Naive B cell (primary cell): ENCODE measurements around the gene SERPINA12. TPM values are rescaled to one million over a fixed set of nuclear protein-coding genes. Genes with fewer than 3 reads are reported as not detected.
"Not testable (repeated sequence)": the region's sequence is repeated elsewhere in the genome, so short reads cannot be mapped to it uniquely, and the experiment has no call there.

Experiments used
- ATAC-seq, 2 donors: fragments of 150-1000 bp; cut with Tn5 transposase; 2 replicates each; pipeline ENCODE4 v1.10.0; 2021; ENCODE audit warnings: low read depth in 2 of 2, mild to moderate bottlenecking in 2 of 2, moderate library complexity in 2 of 2
- DNase-seq: peaks from one replicate; pipeline ENCODE4 v3.0.0; 2022
- H3K27ac Mint-ChIP-seq, 6 donors: one replicate each; pipeline ENCODE4 v1.8.0; 2020 to 2022; ENCODE audit warnings: mild to moderate bottlenecking in 6 of 6, mixed read lengths in 6 of 6, moderate library complexity in 5 of 6, inconsistent platforms in 2 of 6
- H3K27me3 Mint-ChIP-seq, 3 donors: one replicate each; pipeline ENCODE4 v1.8.0; 2021 to 2022; ENCODE audit warnings: mixed read lengths in 3 of 3, mild to moderate bottlenecking in 1 of 3
- H3K36me3 Mint-ChIP-seq, 2 donors: one replicate each; pipeline ENCODE4 v1.8.0; 2020 to 2022; ENCODE audit warnings: mixed read lengths in 2 of 2, inconsistent platforms in 1 of 2, mild to moderate bottlenecking in 1 of 2
- H3K4me1 Mint-ChIP-seq, 3 donors: one replicate each; pipeline ENCODE4 v1.8.0; 2020 to 2022; ENCODE audit warnings: mixed read lengths in 3 of 3, inconsistent platforms in 1 of 3, mild to moderate bottlenecking in 1 of 3, moderate library complexity in 1 of 3
- H3K4me3 Mint-ChIP-seq, 8 donors: one replicate each; pipeline ENCODE4 v1.8.0; 2020 to 2022; ENCODE audit warnings: mild to moderate bottlenecking in 8 of 8, mixed read lengths in 8 of 8, moderate library complexity in 8 of 8, inconsistent platforms in 2 of 8
- H3K9me3 Mint-ChIP-seq, 7 donors: one replicate each; pipeline ENCODE4 v1.8.0; 2020 to 2022; ENCODE audit warnings: mixed read lengths in 7 of 7, mild to moderate bottlenecking in 5 of 7, inconsistent platforms in 2 of 7, moderate library complexity in 1 of 7
- polyA plus RNA-seq, 6 donors: library from polyadenylated mRNA; unstranded; fragments of 300-500 nt; fragmentation: Illumina TruSeq; gene quantifications; one replicate each; pipeline ENCODE4 v1.2.3, GENCODE V29; 2021; ENCODE audit warnings: low read depth in 6 of 6

The SERPINA12 gene
- polyA plus RNA-seq, 6 donors from 2014 or later: not detected

DNA sequence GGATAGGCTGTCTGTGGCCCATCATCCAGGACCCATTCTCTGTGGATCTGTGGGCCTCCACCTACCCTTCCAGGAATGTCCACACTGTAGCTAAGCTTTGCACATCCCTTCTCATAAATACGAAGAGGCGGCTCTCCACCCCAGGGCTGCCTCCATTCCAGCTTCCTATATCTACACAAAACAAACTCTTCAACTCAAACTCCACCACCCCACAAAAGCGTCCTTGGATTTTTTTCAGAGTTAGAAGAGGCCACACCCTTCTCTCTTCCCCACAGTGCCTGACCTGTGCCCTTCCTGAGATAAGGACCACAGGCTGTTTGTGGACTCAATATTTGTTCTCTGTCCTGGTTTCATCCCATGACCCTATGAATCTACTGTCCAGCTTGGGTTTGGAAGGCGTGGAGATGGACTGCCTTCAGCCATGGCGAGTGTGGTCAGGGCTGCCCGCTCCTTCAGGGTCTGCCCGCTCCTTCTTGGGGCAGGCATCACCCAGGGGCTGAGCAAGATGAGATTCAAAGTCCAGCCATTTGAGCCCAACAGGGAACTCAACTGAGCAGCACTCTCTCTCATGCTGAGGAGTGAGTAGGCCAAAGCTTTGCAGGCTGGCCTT, 13.0 kb upstream of the SERPINA12 start:
- Mint-ChIP-seq H3K9me3 (peaks cover 0 to 16% (median 8%) of the 10 kb centered on the region in 7 donors), H3K36me3 (peaks cover 0 to 13% of the 10 kb centered on the region in 2 donors), H3K27ac (peak overlapping the region in 2 of 6 donors; percentile 39 to 59), H3K4me1 (peaks cover 0 to 5% (median 0%) of the 10 kb centered on the region in 3 donors), H3K27me3 (peaks cover 19 to 33% (median 27%) of the 10 kb centered on the region in 3 donors), H3K4me3 (no peak overlapping the region)
- ATAC-seq (no peak), DNase-seq (no peak)

DNA sequence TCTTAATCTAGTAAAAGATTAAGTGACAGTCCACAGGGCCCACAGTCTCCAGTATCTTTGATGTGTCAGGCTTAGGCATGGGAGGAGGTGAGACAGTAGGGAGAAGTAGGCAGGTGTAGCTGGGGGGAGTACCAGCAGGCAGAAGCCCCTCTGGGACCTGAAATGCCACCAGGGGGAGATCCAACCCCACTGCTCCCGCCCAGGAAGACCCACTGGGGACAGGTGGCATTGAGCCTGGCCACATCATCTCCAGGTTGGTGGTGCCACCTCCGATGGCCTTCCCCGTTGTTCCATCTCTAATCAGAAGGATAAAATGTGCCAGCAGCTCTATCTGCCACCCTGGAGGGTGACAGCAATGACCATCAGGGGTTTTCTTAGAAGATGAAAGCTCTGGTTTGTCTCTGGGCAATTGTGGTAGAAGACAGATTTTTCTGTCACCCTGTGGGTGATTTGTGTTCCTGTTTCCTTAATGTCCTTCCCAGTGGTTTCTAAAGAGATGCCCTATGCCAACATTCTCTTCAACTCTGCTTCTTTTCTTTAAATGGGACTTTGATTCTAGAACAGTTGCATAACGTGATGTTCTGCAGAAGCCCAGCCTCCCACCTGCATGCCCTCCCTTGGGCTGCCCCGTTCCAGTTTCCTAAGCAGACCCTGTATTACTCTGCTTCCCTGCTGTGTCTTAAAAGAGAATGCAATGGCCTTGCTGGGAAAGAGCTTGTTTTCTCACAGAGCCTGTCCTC, 12.3 kb upstream of the SERPINA12 start:
- Mint-ChIP-seq H3K9me3 (peaks cover 0 to 16% (median 8%) of the 10 kb centered on the region in 7 donors), H3K36me3 (peaks cover 0 to 13% of the 10 kb centered on the region in 2 donors)

DNA sequence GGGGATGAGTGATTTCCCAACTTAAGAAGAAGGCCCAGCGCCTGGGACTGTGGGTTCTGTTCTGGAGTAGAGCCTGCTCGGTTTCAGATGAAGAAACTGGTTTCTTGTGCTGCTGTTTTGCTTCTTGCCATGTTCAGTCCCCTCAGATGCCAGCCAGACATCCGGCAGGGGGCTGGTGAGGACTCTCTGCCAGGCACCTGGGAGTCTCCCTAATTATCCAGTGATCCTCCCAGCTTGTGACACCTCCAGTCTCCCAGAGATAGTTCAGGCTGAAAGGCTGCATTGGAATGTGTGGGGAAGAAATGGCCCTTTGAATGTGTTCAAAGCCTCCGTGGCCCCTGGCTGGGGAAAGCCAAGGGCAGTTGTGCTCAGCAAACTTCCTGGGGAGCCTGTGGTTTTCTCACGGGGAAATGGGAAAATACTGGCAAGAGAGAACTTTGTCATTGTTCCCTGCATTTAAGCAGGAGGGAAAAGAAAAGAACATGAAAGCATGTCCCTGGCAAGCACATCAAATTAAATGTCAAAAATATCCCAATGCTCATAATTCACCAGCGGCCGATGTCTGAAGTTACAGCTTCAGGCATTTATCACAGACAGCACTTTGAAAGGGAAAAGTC, 8.5 kb upstream of the SERPINA12 start:
- H3K27me3 Mint-ChIP-seq: peaks cover 5 to 16% (median 8%) of the 10 kb centered on the region in 3 donors
- H3K4me3 Mint-ChIP-seq: no peak overlapping the region
- no peak overlapping the region for H3K27ac Mint-ChIP-seq
- ATAC-seq (no peak), DNase-seq (no peak)
- peaks cover 0 to 13% of the 10 kb centered on the region in 2 donors for H3K36me3 Mint-ChIP-seq
- H3K9me3 Mint-ChIP-seq: peaks cover 0 to 16% (median 5%) of the 10 kb centered on the region in 7 donors
- peaks cover 0 to 5% (median 0%) of the 10 kb centered on the region in 3 donors for H3K4me1 Mint-ChIP-seq

More for the DNA sequence above, 12.3 kb upstream of the SERPINA12 start:
- DNase-seq: no peak
- no peak for ATAC-seq
- Mint-ChIP-seq H3K4me3 (peak overlapping the region in 1 of 8 donors; percentile 41), H3K27ac (no peak overlapping the region), H3K27me3 (peaks cover 19 to 33% (median 23%) of the 10 kb centered on the region in 3 donors), H3K4me1 (peaks cover 0 to 5% (median 0%) of the 10 kb centered on the region in 3 donors)

DNA sequence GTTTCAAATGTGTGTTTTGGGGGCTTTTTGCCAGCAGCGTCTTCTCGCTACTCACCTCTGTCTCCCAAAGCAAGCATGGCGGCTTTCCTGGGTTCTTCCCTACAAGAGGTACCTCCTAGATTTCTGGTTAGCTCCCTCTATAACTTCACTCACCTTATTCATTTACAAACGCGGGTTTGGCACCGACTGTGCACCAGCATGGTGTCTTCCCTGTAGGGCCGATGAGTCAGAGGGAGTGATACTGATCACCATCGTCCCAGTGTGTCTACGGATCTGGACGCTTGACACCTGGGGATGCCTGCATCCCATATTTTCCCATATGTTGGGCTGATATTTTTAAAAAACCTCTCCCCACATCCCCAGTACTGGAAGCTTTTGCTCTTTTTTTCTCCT, 8.0 kb upstream of the SERPINA12 start:
- ATAC-seq (no peak), DNase-seq (no peak)
- peaks cover 3 to 13% (median 6%) of the 10 kb centered on the region in 3 donors for H3K27me3 Mint-ChIP-seq
- H3K4me3 Mint-ChIP-seq: no peak overlapping the region
- no peak overlapping the region for H3K27ac Mint-ChIP-seq
- peaks cover 0 to 13% of the 10 kb centered on the region in 2 donors for H3K36me3 Mint-ChIP-seq
- peaks cover 0 to 16% (median 5%) of the 10 kb centered on the region in 7 donors for H3K9me3 Mint-ChIP-seq
- H3K4me1 Mint-ChIP-seq: peaks cover 0 to 5% (median 0%) of the 10 kb centered on the region in 3 donors

DNA sequence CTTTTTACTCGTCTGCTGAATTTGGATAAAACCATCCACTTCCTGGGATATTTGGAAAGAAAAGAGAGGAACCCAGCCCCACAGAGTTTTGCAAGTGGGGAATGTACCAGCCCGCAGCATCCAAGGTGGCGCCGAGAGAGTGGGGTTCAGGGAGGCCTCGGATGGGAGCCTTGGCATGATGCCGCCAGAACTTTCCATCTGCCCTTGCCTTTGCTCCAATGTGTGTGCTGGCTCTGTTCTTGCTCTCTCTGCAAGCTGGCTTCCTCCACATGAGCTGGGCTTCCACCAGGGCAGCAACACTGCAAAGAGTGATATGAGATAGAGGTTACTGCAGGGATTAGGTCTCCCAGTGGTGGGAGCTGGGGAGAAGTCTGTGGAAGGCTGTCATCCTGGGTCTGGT, 6.6 kb upstream of the SERPINA12 start:
- Mint-ChIP-seq H3K4me1 (peaks cover 0 to 5% (median 0%) of the 10 kb centered on the region in 3 donors), H3K4me3 (no peak overlapping the region), H3K9me3 (peaks cover 0 to 16% (median 5%) of the 10 kb centered on the region in 7 donors), H3K36me3 (peaks cover 0 to 13% of the 10 kb centered on the region in 2 donors), H3K27me3 (peaks cover 0 to 7% (median 3%) of the 10 kb centered on the region in 3 donors), H3K27ac (no peak overlapping the region)
- DNase-seq (no peak), ATAC-seq (no peak)

DNA sequence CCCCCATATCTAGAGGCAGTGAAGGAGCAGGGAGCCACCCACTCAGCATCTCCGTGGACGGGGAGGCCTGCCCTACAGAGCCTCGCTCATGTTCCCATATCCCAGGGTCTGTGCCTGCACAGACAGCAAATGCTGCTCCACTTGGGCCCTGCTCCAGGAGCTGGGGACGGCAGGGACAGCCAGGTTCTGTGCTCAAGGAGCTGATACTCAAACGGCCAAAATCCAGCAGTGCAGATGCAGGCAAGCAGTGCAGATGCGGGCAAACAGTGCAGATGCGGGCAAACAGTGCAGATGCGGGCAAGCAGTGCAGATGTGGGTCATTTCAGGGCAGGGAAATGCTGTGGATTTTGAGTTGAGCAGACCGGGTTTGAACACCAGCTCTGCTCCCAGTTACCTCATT, 6.2 kb upstream of the SERPINA12 start:
- peaks cover 0 to 5% (median 0%) of the 10 kb centered on the region in 3 donors for H3K4me1 Mint-ChIP-seq
- peaks cover 0 to 16% (median 5%) of the 10 kb centered on the region in 7 donors for H3K9me3 Mint-ChIP-seq
- ATAC-seq: no peak
- no peak overlapping the region for H3K4me3 Mint-ChIP-seq
- no peak overlapping the region for H3K27ac Mint-ChIP-seq
- peaks cover 0 to 7% (median 3%) of the 10 kb centered on the region in 3 donors for H3K27me3 Mint-ChIP-seq
- H3K36me3 Mint-ChIP-seq: peaks cover 0 to 13% of the 10 kb centered on the region in 2 donors
- DNase-seq: no peak

DNA sequence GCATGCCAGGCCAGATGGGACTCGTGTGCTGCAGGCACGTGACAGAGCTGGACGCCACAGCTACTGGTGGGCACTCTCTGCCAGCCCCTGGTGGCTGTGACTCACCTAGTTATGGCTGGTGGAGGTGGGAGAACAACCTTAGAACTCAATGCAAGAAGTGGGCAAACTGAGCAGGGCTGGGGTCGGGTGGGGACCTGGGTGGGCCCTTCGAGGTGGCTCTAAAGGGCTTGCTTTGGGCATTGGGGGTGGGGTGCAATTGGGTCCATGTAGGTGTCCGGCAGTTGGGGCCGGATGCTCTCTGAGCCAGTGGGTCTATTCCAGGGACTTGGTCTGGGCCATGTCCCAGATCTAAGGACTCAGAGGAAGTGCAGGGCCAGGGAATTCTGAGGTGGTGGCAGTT, 5.1 kb upstream of the SERPINA12 start:
- ATAC-seq (no peak), DNase-seq (no peak)
- Mint-ChIP-seq H3K4me3 (no peak overlapping the region), H3K36me3 (peaks cover 0 to 9% of the 10 kb centered on the region in 2 donors), H3K27ac (no peak overlapping the region), H3K9me3 (peaks cover 0 to 8% (median 2%) of the 10 kb centered on the region in 7 donors), H3K27me3 (peaks cover 0 to 7% (median 0%) of the 10 kb centered on the region in 3 donors), H3K4me1 (peaks cover 0 to 5% (median 0%) of the 10 kb centered on the region in 3 donors)

DNA sequence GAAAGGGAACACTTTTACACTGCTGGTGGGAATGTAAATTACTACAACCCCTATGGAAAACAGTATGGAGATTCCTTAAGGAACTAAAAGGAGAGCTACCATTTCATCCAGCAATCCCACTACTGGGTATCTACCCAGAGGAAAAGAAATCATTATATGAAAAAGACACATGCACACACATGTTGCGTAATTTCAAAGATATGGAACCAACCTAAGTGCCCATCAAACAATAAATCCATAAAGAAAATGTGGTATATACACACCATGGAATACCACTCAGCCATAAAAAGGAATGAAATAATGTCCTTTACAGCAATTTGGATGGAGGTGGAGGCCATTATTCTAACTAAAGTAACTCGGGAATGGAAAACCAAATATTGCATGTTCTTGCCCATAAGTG, 1.2 kb upstream of the SERPINA12 start:
- not testable (repeated sequence) for H3K4me1 Mint-ChIP-seq, H3K4me3 Mint-ChIP-seq
- peaks cover 6 to 15% (median 9%) of the 10 kb centered on the region in 3 donors for H3K27me3 Mint-ChIP-seq

DNA sequence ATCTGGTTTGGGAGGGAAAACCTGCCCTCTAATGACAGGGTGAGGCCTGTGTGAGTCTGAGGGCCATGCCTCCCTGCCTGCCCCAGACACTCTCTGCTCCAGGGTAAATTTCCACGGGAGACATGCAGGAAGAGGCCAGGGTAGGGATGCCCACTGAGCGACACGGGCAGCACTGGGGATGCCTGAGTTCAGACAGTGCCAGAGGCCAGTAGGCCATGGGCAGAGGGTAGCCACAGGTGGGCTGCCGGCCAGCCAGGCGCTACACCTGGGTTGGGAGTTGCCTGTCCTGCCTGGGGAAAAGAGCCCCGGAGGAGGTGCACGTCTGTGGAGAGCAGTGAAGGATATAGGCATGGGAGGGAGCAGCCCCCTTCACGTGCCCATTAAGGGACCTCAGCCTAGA, 3.6 kb downstream of the SERPINA12 start:
- H3K27me3 Mint-ChIP-seq: peaks cover 12 to 14% (median 13%) of the 10 kb centered on the region in 3 donors
- H3K4me3 Mint-ChIP-seq: no peak overlapping the region
- no peaks in the 10 kb centered on the region for H3K9me3 Mint-ChIP-seq
- no peak overlapping the region for H3K27ac Mint-ChIP-seq
- DNase-seq (no peak), ATAC-seq (no peak)
- H3K4me1 Mint-ChIP-seq: no peaks in the 10 kb centered on the region
- H3K36me3 Mint-ChIP-seq: no peaks in the 10 kb centered on the region

More for the DNA sequence above, 1.2 kb upstream of the SERPINA12 start:
- H3K9me3 Mint-ChIP-seq, H3K36me3 Mint-ChIP-seq, DNase-seq, ATAC-seq, H3K27ac Mint-ChIP-seq: not testable (repeated sequence)

DNA sequence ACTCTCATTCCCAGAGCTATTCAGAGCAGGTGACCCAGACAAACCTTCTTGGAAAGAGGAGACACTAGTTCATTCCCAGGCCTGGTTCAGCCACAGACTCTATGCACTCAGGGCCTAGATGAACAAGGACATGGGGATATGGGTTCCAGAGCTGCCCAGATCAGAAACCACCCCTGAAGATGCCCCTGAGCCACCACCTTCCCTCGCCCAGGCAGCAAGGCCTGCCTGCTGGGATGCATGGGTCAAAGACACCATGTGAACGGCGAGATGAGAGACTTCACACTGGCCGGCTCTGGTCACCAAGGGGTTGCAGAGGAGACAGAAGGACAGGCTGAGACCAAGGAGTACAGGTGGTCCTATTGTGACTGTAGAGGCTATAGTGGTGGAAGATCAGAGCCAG, 4.1 kb downstream of the SERPINA12 start:
- ATAC-seq: no peak
- Mint-ChIP-seq H3K27me3 (peaks cover 12 to 17% (median 13%) of the 10 kb centered on the region in 3 donors), H3K36me3 (no peaks in the 10 kb centered on the region), H3K27ac (no peak overlapping the region), H3K4me1 (no peaks in the 10 kb centered on the region), H3K4me3 (no peak overlapping the region), H3K9me3 (no peaks in the 10 kb centered on the region)
- DNase-seq: no peak

DNA sequence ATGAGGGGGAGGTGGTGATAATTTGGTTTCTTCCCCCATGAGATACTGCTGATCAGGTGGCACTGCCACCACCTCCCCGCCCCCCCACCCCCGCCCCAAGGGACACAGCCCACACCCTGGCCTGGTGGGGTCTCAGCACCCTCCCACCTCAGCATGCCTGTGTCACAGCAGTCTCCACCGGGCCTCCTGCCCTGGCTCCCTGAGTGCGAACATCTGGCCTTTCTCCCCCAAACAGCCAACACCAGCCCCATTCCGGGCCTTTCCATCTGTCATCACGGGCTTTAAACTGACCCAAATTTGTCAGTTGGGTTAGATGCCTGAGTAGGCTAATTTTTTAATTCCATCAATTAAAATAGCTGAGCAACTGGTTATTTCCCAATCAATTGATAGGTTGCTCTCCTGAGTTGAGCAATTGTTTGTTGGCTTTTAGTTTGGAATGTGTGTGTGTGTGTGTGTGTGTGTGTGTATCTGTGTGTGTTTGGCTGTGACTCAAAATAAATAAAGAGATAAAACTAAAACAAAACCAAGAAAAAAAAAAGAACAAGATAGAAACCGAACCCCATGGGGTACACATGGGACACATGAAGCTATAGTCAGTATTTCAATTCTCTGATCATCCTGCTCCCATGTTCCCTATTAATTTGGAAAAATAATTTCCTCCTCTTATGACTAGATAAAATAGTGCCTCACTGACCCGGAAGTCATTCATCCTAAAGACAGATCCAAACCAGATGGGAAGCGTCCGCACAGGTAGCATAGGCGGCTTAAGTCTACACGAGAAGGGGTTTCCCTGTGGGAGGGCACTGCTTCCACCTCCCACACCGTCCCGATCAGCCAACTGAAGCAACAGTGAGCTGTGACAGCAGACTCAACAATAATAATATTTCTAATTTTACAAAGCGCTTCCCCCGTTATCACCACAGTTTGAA, 7.4 kb downstream of the SERPINA12 start:
- Mint-ChIP-seq H3K36me3 (no peaks in the 10 kb centered on the region), H3K4me3 (no peak overlapping the region), H3K4me1 (no peaks in the 10 kb centered on the region), H3K27me3 (peaks cover 13 to 19% (median 17%) of the 10 kb centered on the region in 3 donors), H3K27ac (peak overlapping the region in 2 of 6 donors; percentile 40 to 76), H3K9me3 (peaks cover 0 to 4% (median 0%) of the 10 kb centered on the region in 7 donors)
- ATAC-seq (no peak), DNase-seq (no peak)

DNA sequence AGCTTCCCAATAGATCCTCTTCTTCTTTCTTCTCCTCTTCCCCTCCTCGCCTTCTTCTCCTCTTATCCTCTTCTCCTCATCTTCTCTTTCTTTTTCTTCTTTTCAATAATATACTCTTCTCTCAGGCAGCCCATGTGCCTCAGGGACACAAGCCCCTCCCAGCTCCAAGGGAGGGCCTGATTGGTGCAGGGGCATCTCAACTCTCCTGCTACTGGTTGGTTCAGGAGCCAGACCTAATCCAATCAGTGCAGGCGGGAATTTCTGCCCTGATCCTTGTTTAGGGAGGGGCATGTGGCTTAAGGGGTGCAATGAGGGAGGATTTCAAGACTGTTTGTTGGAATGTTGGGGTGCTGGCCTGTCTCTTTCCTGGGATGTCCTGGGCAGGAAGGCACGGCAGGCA, 9.0 kb downstream of the SERPINA12 start:
- H3K27ac Mint-ChIP-seq: no peak overlapping the region
- peaks cover 4 to 9% (median 8%) of the 10 kb centered on the region in 3 donors for H3K27me3 Mint-ChIP-seq
- H3K4me3 Mint-ChIP-seq: no peak overlapping the region
- H3K4me1 Mint-ChIP-seq: no peaks in the 10 kb centered on the region
- no peak for ATAC-seq
- peaks cover 0 to 4% (median 0%) of the 10 kb centered on the region in 7 donors for H3K9me3 Mint-ChIP-seq
- no peak for DNase-seq
- no peaks in the 10 kb centered on the region for H3K36me3 Mint-ChIP-seq
